Testis (tissue), 2 donors: ENCODE results near the gene PDLIM5.

ENCODE experiments used
- CTCF ChIP-seq, 3 experiments: fragments of 450-650 bp in 2 of 3; fragments of 200-600 bp in 1 of 3; sonication (generic) in 1 of 3; IDR thresholded peaks; one replicate each; pipeline ENCODE4 v1.5.1; 2016 to 2019; ENCODE audit warnings: antibody characterized with exemption in 3 of 3, mild to moderate bottlenecking in 2 of 3, moderate library complexity in 1 of 3
- POLR2A ChIP-seq: fragments of 450-650 bp; IDR thresholded peaks from one replicate; pipeline ENCODE4 v1.6.1; 2017; ENCODE audit warnings: antibody characterized with exemption, mild to moderate bottlenecking, moderate library complexity

GRCh38 chr4:94414907-94415306, 36.8 kb upstream of the PDLIM5 start:
- TF ChIP-seq CTCF (IDR thresholded peaks at IDR 0.05), result no peak
- no peak for TF ChIP-seq POLR2A
